SH-SY5Y (cell line): ENCODE data around the gene MGAT4A.

Experiments
- GATA2 ChIP-seq: IDR thresholded peaks from 2 replicates; pipeline ENCODE4 v1.6.1; 2011; ENCODE audit warnings: mild to moderate bottlenecking, low read depth, low read length
- GATA3 ChIP-seq: IDR thresholded peaks from 2 replicates; pipeline ENCODE4 v1.6.1; 2011; ENCODE audit warnings: low read depth, mild to moderate bottlenecking, low read length, moderate library complexity

MGAT4A gene

DNA sequence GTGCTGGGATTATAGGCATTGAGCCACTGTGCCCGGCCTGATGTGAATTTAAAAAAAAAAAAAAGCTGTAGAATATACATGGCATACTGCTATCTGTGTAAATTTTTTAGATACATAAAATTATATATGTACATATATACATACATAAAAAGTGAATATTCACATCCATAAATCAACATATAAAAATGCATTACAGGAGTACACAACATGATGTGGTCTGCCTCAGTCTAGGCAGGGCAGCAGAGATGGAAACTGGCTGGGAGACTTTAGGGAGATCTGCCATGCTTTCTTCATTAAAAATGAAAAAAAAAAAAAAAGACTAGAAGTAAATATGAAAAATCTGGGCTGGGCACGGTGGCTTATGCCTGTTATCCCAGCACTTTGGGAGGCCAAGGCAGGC, 24.3 kb downstream of the MGAT4A start:
- no peak for TF ChIP-seq GATA3

DNA sequence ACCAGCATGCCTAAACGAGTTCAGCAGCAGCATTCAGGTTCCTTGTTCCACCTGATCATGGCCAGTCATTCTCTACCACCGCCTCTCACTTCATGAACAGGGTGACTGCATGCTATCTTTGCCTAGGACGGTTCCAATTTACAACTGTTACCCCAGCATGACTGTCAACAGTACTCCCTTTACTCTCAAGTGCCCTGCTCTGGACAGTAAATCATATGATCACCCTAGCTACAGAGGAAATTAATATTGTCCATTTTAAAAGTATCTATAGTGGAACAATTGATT, 25.7 kb downstream of the MGAT4A start:
- no peak for TF ChIP-seq GATA3
- no peak for TF ChIP-seq GATA2

DNA sequence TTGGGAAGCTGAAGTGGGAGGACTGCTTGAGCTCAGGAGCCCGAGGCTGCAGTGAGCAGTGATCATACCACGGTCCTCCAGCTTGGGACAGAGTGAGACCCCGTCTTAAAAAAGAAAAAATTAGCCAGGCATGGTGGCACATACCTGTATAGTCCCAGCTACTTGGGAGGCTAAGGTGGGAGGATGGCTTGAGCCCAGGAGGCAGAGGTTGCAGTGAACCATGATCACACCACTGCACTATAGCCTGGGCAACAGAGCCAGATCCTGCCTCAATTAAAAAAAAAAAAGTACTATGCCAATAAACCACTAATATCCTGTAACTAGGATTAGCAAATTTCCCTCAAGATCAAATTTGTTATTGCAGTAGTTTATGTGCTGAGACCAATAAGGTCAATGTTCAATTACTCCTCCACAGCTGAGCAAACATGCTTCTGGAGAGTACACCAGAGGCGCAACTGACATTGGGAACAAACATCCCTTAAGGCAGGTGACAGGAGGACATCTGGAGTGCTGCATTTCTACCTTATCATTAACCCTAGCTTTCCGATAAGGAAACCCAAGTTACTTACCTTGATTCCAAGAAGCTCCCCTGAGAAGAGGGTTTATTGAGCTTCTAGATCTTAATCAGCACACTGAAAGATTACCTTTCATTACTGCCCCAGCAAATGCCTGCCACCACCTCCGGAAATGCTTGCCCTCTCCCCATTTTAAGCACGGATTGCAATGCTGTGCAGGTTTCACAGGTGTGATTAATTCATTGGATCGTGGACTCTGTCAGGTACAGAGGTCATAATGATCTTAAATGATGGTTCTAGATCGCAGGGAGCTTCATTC, 26.2 kb downstream of the MGAT4A start:
- no peak for TF ChIP-seq GATA3
- TF ChIP-seq GATA2 = no peak

DNA sequence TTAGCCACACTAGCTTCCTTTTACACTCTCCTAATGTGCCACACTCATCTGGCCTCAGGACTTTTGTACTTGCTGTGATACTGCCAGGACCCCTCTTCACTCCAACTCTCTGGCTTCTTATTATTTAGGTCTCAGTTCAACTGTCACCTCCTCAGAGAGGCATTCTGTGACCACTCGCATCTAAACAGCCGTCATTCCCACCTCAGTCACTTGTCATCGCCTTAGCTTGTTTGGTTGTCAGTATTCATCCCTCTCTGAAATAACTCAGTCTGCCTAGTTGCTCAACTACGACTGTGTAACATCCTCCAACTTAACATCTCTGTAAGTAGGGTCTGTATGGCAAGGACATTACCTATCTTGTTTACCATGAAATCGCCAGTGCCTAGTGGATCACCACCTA, 27.2 kb downstream of the MGAT4A start:
- TF ChIP-seq GATA3 (no peak), GATA2 (no peak)

- no peak for TF ChIP-seq GATA2
- no peak for TF ChIP-seq GATA3
Measured at GRCh38 chr2:98702858-98703620, 27.9 kb downstream of the MGAT4A start.

GRCh38 chr2:98702127-98702802, 28.7 kb downstream of the MGAT4A start:
- TF ChIP-seq GATA2 (no peak), GATA3 (no peak)

- TF ChIP-seq GATA2 (no peak), GATA3 (no peak)
Measured at GRCh38 chr2:98701230-98701629, 29.7 kb downstream of the MGAT4A start.

- TF ChIP-seq GATA3 (no peak), GATA2 (no peak)
Measured at GRCh38 chr2:98698896-98699295, 32.0 kb downstream of the MGAT4A start.

- no peak for TF ChIP-seq GATA3
- no peak for TF ChIP-seq GATA2
Measured at GRCh38 chr2:98697651-98698337, 33.1 kb downstream of the MGAT4A start.

GRCh38 chr2:98696200-98696599, 34.7 kb downstream of the MGAT4A start:
- no peak for TF ChIP-seq GATA3
- no peak for TF ChIP-seq GATA2

DNA sequence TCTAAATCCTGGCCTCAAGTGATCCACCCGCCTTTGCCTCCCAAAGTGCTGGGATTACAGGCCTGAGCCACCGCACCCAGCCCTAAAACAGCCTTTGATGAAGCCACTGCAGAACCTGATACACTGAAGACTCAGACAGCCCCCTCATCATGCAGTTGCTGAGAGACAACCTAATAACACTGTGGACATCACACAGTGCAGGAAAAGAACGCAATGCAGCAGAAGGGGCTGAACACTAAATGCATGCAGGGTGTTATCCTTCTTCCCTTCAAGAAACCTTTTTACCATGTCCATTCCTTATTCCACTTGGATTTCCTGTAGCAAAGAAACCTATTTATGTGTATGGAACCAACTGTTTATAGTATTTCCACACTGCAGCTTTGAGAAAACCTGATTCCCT, 35.7 kb downstream of the MGAT4A start:
- TF ChIP-seq GATA2 (no peak), GATA3 (no peak)

GRCh38 chr2:98693477-98693876, 37.5 kb downstream of the MGAT4A start:
- TF ChIP-seq GATA3 = no peak
- no peak for TF ChIP-seq GATA2

- TF ChIP-seq GATA3 = no peak
- TF ChIP-seq GATA2 = no peak
Measured at GRCh38 chr2:98692090-98693054, 38.6 kb downstream of the MGAT4A start.

DNA sequence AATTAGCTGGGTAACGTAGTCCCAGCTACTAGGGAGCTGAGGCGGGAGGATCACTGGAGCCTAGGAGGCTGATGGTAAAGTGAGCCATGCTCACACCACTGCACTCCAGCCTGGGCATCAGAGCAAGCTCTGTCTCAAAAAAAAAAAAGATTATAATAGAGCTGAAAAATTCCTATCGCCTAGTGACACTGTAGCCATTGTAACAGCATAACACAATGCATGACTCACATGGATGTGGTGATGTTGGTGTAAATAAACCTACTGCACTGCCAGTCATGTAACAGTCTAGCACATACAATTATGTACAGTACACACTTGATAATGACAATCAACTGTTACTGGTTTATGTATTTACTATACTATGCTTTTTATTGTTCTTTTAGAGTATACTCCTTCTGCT, 39.6 kb downstream of the MGAT4A start:
- TF ChIP-seq GATA3 (no peak), GATA2 (no peak)
